Left lobe of liver (tissue), 2 donors: ENCODE results near the gene ANLN. TPM values are rescaled to one million over a fixed set of nuclear protein-coding genes. Genes with fewer than 3 reads are reported as not detected.

Source experiments
- ATAC-seq: fragments of 200-7000 bp; cut with Tn5 transposase; one replicate; pipeline ENCODE4 v1.9.1; 2020; ENCODE audit warnings: mild to moderate bottlenecking, moderate library complexity
- DNase-seq: peaks from one replicate; pipeline ENCODE4 v3.0.0-alpha.2; 2020; ENCODE audit warnings: low spot score
- total RNA-seq: library from RNA; stranded (reverse); gene quantifications from one replicate; pipeline ENCODE4 v1.2.1, GENCODE V29; 2021
- donor health status: DM: no; HTN: no; CAD: no; lungs with moderate emphysema.
- donor health status: DM: no; HTN: yes; CAD: no.

ANLN gene
- total RNA-seq, 1 donor from 2014 or later = 0.55 TPM

DNA sequence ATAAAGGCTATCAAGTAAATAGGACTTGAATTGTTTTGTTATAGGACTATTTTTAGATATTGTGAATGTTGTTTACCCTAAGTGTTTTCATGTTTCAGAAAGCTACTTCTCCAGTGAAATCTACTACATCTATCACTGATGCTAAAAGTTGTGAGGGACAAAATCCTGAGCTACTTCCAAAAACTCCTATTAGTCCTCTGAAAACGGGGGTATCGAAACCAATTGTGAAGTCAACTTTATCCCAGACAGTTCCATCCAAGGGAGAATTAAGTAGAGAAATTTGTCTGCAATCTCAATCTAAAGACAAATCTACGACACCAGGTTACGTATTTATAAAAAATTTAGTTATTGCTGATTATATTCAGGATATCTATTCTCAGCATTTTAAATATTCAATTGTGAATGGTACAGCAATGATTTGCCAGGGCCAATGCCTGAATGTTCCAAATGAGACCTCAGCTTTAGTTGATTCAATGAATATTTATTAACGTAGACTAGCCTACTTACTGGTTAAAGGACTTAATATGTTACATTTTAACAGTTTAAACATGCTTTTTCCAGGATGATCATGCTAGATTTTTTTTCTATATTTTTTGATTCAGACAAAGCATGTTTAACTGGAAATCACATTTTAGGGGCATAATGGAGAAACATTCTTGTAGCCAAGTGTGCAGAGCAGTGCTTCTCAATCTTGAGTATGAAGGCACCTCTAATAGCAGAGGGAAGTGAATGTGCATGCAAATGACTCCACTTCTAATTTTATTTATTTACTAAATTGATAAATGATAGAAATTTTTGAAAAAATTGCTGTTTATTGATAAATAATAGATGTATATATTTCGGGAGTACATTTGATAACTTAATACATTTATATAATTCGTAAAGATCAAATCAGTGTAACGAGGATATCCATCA, 18.2 kb downstream of the ANLN start:
- no peak for ATAC-seq

DNA sequence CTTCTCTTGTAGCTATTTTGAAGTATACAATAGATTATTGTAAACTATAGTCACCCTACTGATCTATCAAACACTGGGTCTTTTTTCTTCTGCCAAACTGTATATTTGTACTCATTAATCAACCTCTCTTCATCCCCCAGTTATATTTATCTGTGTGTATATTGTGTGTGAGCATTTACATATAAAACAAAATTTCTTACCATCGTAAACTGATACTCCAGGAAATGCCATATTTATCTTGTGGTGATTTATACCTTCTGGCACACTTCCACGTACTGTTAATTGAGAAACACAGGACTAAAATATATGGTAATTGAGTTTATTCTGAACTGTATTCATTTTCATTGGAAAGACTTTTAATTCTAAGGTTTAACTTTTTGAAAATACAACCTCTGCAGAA, 18.9 kb downstream of the ANLN start:
- ATAC-seq (no peak), DNase-seq (no peak)

More for the DNA sequence above, 18.2 kb downstream of the ANLN start:
- no peak for DNase-seq

DNA sequence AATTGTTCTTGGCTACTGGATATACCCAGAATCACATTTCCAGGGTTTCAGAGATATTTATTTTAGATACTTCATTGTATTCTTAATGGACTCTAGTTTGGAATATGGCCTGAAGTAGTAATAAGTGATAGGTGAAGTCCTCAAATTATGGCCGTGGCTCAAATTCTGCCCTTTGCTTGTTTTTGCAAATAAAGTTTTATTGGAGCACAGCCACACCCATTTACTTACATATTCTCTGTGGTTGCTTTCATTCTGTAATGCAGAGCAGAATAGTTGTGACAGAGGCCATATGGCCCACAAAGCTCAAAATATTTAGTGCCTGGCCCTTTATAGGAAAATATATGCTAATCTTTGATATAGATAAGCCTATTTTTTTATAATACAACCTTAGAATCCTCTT, 19.5 kb downstream of the ANLN start:
- DNase-seq = no peak
- no peak for ATAC-seq

DNA sequence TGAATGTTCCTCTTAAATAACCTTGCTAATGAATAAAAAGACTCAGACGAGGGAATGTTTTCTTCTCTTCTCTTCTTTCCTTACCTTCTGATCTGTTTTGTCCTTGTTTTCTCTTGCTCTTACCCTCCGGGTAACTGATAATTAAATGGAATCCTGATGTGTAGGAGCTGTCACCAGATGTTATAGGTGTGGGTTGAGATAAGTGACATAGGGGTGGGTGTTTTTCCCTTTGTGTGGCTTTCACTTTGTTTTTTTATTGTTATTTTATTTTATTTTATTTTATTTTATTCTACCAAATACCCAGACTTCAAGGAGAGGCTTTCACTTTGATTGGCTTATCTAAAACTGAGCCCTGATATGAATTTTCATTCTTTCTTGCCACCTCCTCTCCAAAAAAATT, 25.5 kb downstream of the ANLN start:
- no peak for DNase-seq
- ATAC-seq = no peak

DNA sequence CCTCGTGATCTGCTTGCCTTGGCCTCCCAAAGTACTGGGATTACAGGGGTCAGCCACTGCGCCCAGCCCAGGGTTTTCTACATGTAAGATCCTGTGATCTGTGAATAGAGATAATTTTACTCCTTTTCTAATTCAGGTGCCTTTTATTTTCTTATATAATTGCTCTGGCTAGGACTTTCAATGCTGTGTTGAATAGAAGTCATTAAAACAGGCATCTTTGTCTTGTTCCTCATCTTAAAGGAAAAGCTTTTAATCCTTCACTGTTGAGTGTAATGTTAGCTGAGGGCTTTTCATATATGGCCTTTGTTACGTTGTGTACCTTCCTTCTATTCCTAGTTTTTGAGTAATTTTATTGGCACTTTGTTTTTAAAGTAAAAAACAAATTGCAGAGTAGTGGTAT, 26.6 kb downstream of the ANLN start:
- no peak for ATAC-seq
- no peak for DNase-seq

DNA sequence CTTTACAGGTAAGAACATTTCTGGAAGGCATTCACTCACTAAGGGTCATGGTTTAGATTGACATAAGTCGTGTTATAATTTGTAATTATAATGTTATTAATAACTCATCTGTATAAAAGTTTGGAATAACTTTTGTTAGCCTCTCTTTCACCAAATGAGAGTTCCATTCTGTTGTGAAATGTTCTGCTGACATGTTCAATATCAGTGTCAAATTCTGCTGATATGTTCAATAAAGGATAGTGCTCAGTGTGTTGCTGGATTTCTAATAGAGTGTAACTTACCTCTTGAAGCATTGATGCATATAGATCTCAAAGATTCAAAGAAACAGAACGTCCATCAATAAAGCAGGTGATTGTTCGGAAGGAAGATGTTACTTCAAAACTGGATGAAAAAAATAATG, 30.6 kb downstream of the ANLN start:
- DNase-seq (no peak), ATAC-seq (no peak)

DNA sequence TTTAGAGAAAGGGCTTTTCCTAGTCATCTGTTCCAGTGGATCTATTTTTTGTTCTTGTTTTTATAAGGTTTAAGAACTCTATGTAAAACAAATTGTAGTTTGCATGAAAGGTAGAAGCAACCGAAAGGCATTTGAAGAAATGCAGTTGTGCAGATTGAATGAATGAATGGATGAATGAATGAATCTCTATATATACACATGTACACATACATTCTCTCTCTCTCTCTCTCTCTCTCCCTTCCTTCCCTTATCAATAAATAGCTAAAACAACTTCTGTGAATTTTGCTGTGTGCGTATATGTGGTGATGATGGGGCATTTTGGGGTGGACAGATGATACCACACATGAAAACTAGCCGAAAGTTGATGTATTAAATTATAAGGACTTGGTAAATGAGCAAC, 32.4 kb downstream of the ANLN start:
- DNase-seq = no peak
- no peak for ATAC-seq

DNA sequence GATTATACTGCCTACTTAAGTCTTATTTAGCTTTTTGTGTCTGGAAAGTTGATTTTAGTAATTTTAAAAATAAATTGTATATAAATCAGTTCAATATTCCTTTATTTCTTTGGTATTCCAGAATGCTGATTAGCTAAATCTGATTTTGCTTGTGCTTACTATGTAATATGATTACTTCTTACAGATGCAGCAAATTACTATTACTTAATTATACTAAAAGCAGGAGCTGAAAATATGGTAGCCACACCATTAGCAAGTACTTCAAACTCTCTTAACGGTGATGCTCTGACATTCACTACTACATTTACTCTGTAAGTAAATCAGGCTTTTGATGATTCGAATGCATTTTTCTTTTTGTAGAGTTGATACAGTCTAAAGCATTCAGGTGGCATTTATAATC, 34.0 kb downstream of the ANLN start:
- no peak for ATAC-seq

DNA sequence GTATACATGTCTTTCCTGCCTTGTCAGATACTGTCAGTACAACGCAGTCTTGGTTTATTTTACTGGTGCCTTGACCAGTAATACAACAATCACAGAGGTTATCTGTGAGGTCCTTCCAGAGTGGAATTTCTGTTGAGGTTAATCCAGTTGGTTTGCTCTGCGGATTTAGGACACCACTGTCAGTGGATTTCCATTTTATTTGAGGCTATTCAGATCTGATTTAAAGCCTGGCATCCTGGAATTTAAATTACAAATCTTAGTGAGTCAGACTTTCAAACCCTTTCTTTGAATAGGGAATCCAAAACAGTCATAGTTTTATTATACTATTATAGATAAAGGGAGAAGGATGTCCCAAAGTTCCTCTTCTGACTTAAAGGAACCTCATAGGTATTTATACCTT, 40.5 kb downstream of the ANLN start:
- no peak for DNase-seq
- no peak for ATAC-seq

More for the DNA sequence above, 34.0 kb downstream of the ANLN start:
- no peak for DNase-seq

DNA sequence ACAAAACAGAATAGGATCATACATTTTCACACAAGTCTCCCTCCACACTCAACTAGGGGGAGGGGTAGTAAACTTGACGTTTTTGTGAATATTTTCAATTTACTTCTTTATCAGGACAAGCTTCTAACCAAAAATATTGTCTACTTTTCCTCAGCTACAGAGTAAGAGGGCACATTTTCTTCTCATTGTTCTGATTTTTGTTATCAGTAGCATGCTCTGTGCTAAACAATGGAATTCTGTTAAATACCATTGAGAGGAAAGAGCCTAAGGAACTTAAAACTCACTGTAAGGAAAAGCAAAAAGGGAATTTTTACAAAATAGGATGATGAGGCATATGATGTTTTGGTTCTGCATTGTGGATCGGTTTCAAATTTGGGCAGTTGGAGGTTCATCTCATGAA, 41.2 kb downstream of the ANLN start:
- ATAC-seq = no peak
- no peak for DNase-seq

DNA sequence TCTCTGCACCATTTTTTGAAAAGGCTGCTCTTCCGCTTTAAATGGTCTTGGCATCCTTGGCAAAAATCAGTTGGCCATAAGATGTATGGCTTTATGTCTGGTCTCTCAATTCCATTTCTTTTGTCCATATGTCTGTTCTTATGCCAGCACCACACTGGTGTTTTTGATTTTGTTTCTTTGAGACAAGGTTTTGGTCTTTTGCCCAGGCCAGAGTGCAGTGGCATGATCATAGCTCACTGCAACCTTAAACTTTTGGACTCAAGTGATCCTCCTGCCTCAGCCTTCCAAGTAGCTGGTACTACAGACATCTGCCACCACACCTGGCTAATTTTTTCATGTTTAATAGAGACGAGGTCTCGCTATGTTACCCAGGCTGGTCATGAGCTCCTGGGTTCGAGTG, 48.5 kb downstream of the ANLN start:
- no peak for DNase-seq
- ATAC-seq = no peak

DNA sequence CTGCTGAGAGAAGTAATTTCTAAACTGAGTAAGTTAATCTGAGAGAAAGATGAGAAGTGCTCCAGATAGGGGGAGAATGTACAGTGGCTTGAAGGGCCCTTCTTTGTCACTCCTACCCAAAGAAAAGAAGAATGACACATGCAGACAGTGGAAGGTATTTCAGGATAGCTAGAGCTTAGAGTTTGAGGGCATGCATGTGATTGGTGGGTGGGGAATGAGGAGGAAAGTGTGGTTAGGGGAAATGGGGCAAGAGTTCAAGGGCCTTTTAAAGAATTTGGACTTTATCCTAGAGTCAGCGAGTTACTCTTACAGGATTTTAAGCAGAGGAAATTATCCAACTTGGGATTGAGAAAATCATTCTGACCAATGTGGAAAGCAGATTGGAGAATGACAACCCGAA, 50.0 kb downstream of the ANLN start:
- ATAC-seq = no peak
- DNase-seq = no peak

DNA sequence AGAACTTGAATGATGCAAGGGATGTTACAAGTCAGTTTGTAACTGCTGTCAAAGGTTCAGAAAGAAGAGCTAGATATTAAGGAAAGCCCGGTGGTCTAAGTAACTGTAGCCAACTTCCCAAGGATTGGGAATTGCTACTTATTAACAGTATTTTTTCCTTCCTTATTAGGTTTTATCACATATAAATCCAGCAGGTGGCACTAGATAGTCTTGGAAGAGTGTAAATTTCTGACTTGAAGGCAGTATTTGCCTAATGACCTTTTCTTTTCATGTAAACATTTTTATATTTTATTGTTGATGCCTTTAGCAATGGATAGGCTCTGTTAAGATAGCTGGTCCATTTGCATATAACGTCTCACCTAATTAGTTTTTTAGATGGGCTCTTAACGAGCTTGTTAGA, 51.2 kb downstream of the ANLN start:
- DNase-seq = no peak
- peak; percentile 76 for ATAC-seq

DNA sequence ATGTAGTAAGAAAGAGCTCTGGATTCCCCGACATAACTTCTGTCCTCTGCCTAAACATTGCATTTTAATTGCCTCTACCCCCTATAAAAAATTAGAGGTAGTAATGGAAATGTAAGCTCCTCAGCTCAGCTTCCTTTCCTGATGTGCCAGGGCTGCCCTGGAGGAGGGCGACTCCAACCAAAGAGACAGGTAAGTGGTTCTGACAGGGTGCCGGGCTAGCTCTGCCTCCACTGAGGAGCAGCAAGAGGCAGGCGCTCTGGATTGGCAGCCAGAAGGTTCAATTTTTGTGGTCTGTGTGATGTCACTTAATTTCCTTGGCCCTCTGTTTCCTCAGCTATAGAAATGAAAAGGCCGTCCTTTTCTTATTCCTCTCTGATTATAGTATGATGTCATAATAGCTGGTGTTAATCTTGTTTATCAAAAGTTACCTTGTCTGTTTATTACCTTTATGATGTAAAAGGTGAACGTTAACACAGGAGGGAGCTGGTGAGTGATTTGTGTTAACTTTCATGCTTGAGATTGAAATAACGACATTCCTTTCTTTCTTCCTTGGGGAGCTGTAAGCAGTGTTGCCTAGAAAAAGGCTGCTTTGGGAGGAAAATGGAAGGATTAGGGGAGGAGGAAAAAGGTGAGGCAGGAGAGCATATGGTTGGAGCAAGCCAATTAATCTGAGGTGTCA, 51.8 kb downstream of the ANLN start:
- peak; percentile 48 for ATAC-seq
- DNase-seq = no peak

DNA sequence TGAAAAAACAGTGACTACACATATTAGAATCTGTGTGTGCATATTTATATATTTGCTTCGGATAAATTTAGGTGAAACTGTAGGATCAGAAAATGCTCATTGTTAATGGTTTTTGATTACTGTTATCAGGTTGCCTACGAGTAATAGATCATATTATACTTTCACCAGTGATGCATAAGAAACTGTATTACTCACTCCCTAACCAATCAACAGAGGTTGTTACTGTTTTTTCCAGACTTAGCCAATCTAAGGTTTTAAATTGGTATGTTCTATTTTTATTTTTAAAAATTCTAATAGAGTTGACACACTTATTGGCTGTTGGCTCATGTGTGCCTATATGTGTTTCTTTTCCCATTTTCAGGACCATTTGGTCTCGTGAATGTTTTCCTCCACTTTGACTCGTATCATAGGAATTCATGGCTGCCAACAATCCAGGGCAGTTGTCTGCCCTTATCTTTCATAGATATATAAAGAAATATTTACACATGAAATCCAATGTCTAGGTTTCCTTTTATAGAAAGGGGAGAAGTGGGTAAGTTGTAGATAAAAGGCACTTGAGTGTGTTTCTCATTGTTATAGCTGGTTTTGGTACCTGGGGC, 59.2 kb downstream of the ANLN start:
- DNase-seq = no peak
- ATAC-seq = no peak

DNA sequence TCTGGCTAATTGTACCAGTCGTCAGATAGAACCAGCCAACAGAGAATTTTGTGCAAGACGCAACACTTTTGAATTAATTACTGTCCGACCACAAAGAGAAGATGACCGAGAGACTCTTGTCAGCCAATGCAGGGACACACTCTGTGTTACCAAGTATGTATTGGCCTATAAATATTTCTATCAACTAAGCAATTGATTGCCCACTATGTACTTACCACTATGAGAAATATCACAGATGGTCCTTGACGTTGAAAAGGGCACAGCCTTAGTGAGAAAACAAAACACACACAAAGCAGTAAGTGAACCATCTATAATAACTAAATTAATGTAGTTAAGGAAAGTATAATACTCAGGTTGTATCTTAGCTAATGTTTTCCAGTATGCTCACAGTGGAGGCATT, 60.0 kb downstream of the ANLN start:
- ATAC-seq = no peak
- DNase-seq = no peak

DNA sequence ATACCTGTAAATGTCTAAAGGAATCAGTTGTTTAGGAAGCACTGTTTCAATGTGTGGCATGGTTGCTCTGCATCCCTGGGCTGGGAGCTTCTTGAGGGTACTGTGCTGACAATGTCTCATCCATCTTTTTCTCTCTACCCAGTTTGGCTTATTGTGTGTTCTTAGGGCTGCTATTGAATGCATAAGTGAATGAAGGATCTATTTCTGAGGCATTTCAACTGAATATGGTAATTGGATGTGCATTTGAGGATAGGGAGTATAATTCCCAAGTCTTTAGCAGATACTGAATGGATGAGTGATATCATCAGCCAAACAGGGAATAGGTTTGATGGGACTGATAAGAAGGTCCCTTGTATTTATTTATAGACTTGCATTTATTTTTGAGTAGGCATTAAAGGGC, 64.1 kb downstream of the ANLN start:
- DNase-seq (no peak), ATAC-seq (no peak)

DNA sequence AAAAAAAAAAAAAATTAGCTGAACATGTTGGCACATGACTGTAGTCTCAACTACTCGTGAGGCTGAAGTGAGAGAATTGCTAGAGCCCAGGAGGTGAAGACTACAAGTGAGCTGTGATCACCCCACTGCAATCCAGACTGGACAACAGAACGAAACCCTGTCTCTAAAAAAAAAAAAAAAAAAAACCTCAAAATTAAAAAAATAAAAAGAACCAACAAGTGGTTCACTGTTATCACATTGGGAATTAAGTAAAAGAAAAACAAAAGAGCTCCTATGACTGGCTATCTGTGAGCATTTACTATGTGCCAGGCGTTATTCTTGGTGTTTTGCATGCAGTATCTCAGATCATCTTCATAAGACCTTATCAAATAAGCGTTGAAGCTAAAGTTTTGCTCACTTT, 66.0 kb downstream of the ANLN start:
- ATAC-seq (no peak), DNase-seq (no peak)

DNA sequence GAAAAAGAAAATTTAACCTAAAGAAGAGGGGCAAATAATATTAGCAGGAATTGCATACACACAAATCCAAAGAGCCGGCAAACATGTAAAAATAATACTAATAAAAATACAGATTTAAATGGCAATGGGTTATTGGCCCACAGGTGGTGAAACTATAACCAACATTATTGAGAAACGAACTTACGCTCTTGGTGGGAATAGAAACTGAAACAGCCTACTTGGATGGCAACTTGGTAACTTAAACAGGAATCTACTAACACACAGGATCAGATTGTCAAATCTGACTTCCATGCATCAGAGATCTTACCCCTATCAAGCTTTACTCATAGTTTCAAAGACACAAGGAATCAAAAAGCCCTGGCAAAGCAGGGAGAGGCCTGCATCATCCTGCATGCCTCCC, 66.5 kb downstream of the ANLN start:
- ATAC-seq = no peak
- DNase-seq = no peak

DNA sequence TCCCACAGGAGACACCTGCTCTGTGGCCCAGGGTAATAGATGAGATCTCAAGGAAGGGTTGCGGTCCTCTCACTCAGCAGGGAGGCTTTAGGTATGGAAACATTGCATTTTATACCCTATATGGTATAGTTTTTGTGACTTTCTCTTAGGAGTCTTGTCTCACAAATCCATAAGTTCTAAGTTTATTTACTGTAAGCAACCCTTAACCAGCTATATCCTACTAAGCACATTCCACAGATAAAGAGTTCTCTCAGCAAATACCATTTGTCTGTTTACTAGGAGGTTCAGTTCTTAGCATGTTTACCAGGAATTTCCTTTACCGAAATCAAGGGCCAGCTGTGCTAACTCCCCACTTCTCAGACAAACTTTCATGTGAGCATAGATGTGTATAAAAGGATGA, 66.9 kb downstream of the ANLN start:
- no peak for ATAC-seq
- DNase-seq = no peak

DNA sequence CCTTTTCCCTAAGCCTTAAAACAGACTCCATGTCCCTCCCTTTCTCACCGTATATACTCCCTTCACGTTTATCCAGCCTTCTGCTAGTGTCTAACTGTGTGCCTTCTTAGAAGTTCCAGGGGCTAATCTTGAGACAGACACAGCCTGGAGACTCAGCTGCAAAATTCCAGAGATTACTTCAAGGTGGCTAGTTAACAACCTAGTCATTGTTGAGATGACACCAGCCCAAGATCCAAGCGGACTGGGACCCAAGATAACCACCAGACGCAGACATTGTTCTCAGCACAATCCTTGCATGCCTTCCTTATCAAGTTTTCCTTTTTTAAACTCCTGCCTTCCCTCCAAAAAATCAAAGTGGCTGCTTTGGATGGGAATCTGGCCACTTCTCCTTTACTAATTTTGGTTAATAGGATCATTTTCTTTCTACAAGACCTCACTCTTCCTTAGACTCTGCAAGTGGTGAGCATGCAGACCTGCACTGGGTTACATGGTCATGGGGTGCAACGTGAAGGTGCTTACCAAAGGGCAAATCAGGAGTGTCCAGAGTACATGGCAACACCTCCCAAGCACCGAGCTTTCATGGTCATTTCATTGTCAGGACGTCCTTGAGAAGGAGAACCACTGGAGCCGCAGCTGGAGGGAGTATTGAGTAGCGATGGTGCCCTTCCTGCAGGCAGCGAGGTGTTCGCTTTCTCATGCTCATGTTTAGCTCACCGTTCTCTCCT, 69.7 kb downstream of the ANLN start:
- DNase-seq (no peak), ATAC-seq (no peak)
